A549 (cell line): ENCODE results near the gene CTNNA3. TPM values are rescaled to one million over a fixed set of nuclear protein-coding genes. Genes with fewer than 3 reads are reported as not detected.

Source experiments
- ATAC-seq, 2 experiments: fragments of 200-7000 bp in 1 of 2; fragments of >200 bp in 1 of 2; cut with Nextera tagmentation in 1 of 2; cut with Tn5 transposase in 1 of 2; 3 replicates each; pipeline versions ENCODE4 v1.8.0 to v1.9.1; 2018 to 2020; ENCODE audit warnings: mild to moderate bottlenecking in 1 of 2, moderate library complexity in 1 of 2
- CTCF ChIA-PET: fragments of 300-600 bp; sonication (Branson Sonifier 250); formaldehyde crosslinking; extraction: SDS; loops from one replicate; lab custom pipeline; 2021; ENCODE audit warnings: antibody characterized with exemption, inconsistent platforms; lab: Yijun Ruan, JAX
- POLR2A ChIA-PET: fragments of 350-600 bp; formaldehyde crosslinking; extraction: SDS; loops from one replicate; lab custom pipeline; 2021; ENCODE audit warnings: antibody characterized with exemption, inconsistent platforms; lab: Yijun Ruan, JAX
- DNase-seq, 2 experiments: peaks; one replicate each; pipeline versions ENCODE4 v3.0.0 to v3.0.0-alpha.2; 2011 to 2016; ENCODE audit warnings: low read depth in 1 of 2, low spot score in 1 of 2
- FAIRE-seq: peaks from 2 replicates; lab custom pipeline; 2011; peaks lifted over from hg19 to GRCh38; lab: Jason Lieb, UNC
- H3K27ac ChIP-seq, 2 experiments: fragments of >200 bp; sonication (Bioruptor Twin); formaldehyde crosslinking; 3 replicates each; pipeline ENCODE4 v1.5.1; 2016 to 2017
- H3K4me1 ChIP-seq: fragments of >200 bp; sonication (Bioruptor Twin); formaldehyde crosslinking; 3 replicates; pipeline ENCODE4 v1.6.1; 2016
- H3K4me2 ChIP-seq: fragments of >200 bp; sonication (Bioruptor Twin); formaldehyde crosslinking; 3 replicates; pipeline ENCODE4 v1.6.1; 2016
- H3K4me3 ChIP-seq: fragments of >200 bp; sonication (Bioruptor Twin); formaldehyde crosslinking; 3 replicates; pipeline ENCODE4 v1.5.1; 2016
- H3K9me3 ChIP-seq: fragments of >200 bp; sonication (Bioruptor Twin); formaldehyde crosslinking; 3 replicates; pipeline ENCODE4 v1.6.1; 2016
- CBX2 ChIP-seq: fragments of 200-600 bp; sonication (generic); IDR thresholded peaks from 2 replicates; pipeline ENCODE4 v1.6.1; 2016; ENCODE audit warnings: low read depth, mild to moderate bottlenecking, borderline replicate concordance
- CHD4 ChIP-seq: fragments of 200-600 bp; sonication (generic); IDR thresholded peaks from 2 replicates; pipeline ENCODE4 v1.6.1; 2016; ENCODE audit warnings: antibody characterized with exemption, mild to moderate bottlenecking, borderline replicate concordance
- EHMT2 ChIP-seq: fragments of 200-600 bp; sonication (generic); IDR thresholded peaks from 2 replicates; pipeline ENCODE4 v1.6.1; 2016; ENCODE audit warnings: antibody characterized with exemption, low read depth, mild to moderate bottlenecking, moderate library complexity
- EP300 ChIP-seq, 2 experiments: fragments of >200 bp; sonication (Bioruptor Twin); formaldehyde crosslinking; IDR thresholded peaks; 2 replicates in 1 of 2; 3 replicates in 1 of 2; pipeline ENCODE4 v1.6.1; 2016 to 2017
- FOSB ChIP-seq: fragments of 250-450 bp; sonication (Bioruptor Pico); IDR thresholded peaks from 2 replicates; pipeline ENCODE4 v1.5.0; 2020; ENCODE audit warnings: mild to moderate bottlenecking, moderate library complexity
- FOSL2 ChIP-seq, 2 experiments: fragments of 450-650 bp in 1 of 2; fragments of >200 bp in 1 of 2; sonication (Bioruptor Twin) in 1 of 2; formaldehyde crosslinking; IDR thresholded peaks; 2 replicates each; pipeline versions ENCODE4 v1.5.0 to v1.6.1; 2016 to 2020; ENCODE audit warnings: mild to moderate bottlenecking in 1 of 2, moderate library complexity in 1 of 2
- FOXS1 ChIP-seq: fragments of 250-450 bp; sonication (Bioruptor Pico); IDR thresholded peaks from 2 replicates; pipeline ENCODE4 v1.5.0; 2020; ENCODE audit warnings: mild to moderate bottlenecking, moderate library complexity
- HOXA7 ChIP-seq: fragments of 250-450 bp; sonication (Bioruptor Pico); IDR thresholded peaks from 2 replicates; pipeline ENCODE4 v1.5.0; 2020; ENCODE audit warnings: mild to moderate bottlenecking, moderate library complexity
- HOXB13 ChIP-seq: fragments of 250-450 bp; sonication (Bioruptor Pico); IDR thresholded peaks from 2 replicates; pipeline ENCODE4 v1.5.0; 2020; ENCODE audit warnings: low read depth, mild to moderate bottlenecking, moderate library complexity
- KDM5A ChIP-seq: fragments of 200-600 bp; sonication (generic); IDR thresholded peaks from 2 replicates; pipeline ENCODE4 v1.6.1; 2016; ENCODE audit warnings: antibody characterized with exemption, mild to moderate bottlenecking
- MAZ ChIP-seq: fragments of 150-350 bp; IDR thresholded peaks from 2 replicates; pipeline ENCODE4 v1.6.1; 2014; ENCODE audit warnings: antibody characterized with exemption, low read depth, low read length, borderline replicate concordance
- PHF8 ChIP-seq: fragments of 200-600 bp; sonication (generic); IDR thresholded peaks from 2 replicates; pipeline ENCODE4 v1.6.1; 2016; ENCODE audit warnings: low read depth, mild to moderate bottlenecking, antibody characterized with exemption, moderate library complexity, borderline replicate concordance
- REST ChIP-seq: fragments of 200-600 bp; sonication (generic); IDR thresholded peaks from 2 replicates; pipeline ENCODE4 v1.6.1; 2016; ENCODE audit warnings: antibody characterized with exemption, mild to moderate bottlenecking, moderate library complexity
- TFCP2L1 ChIP-seq: fragments of 250-450 bp; sonication (Bioruptor Pico); IDR thresholded peaks from 2 replicates; pipeline ENCODE4 v1.5.0; 2021; ENCODE audit warnings: mild to moderate bottlenecking
- TP53 ChIP-seq: fragments of 250-450 bp; sonication (Bioruptor Pico); IDR thresholded peaks from 2 replicates; pipeline ENCODE4 v1.5.0; 2021; ENCODE audit warnings: mild to moderate bottlenecking, moderate library complexity
- ZFP36 ChIP-seq: fragments of 450-650 bp; IDR thresholded peaks from 2 replicates; pipeline ENCODE4 v1.6.1; 2014; ENCODE audit warnings: borderline replicate concordance; ENCODE audit not compliant: partially characterized antibody
- ZSCAN20 ChIP-seq: fragments of 250-450 bp; sonication (Bioruptor Pico); IDR thresholded peaks from 2 replicates; pipeline ENCODE4 v1.8.0; 2022; ENCODE audit warnings: mild to moderate bottlenecking, moderate library complexity
- WGBS: methylation state at CpG from one replicate; pipeline ENCODE4 v1.1.6; 2017; ENCODE audit errors: missing lambda C conversion rate; 5-methylcytosine and 5-hydroxymethylcytosine counted together
- polyA plus RNA-seq, 4 experiments: library from polyadenylated mRNA; depleted of rRNA in 3 of 4; stranded (reverse); fragments of >200 nt; fragmentation: RNase III in 1 of 4; extraction: RNeasy Plus Mini Kit Qiagen cat#74134 plus additional on column Dnase treatment in 1 of 4; gene quantifications; 2 replicates in 3 of 4; 3 replicates in 1 of 4; pipeline ENCODE4 v1.2.3, GENCODE V29; 2011 to 2017
- TF ChIP-seq, protein P1 (sequence below): IDR thresholded peaks from 2 replicates; pipeline ENCODE4 v1.6.1; 2012

The CTNNA3 gene
- polyA plus RNA-seq, 2 of the 4 experiments (the other 2 are of a cell fraction), result not detected

- no peak for DNase-seq
- CTCF ChIA-PET, result interaction anchor here (0.6 kb wide), 1 partner anchor 27 kb away, joined by 3 read pairs; no protein-coding TSS in a partner anchor
These were observed 815.2 kb downstream of the CTNNA3 start for GRCh38 chr10:66880826-66881225.

GRCh38 chr10:66880292-66880691 is 815.7 kb downstream of the CTNNA3 start:
- no peak overlapping the region for H3K4me2 ChIP-seq
- TF ChIP-seq TFCP2L1 (CRISPR knock-in tag), result no peak
- no peak for TF ChIP-seq EHMT2
- no peak for TF ChIP-seq FOXS1
- TF ChIP-seq REST, result no peak
- no peak for TF ChIP-seq EP300 (IDR thresholded peaks at IDR 0.05)
- TF ChIP-seq CBX2, result no peak
- no peak for TF ChIP-seq ZFP36
- TF ChIP-seq HOXB13, result no peak
- TF ChIP-seq, all 56 proteins: peak for 0
- ATAC-seq, result no peak
- H3K4me1 ChIP-seq, result no peaks in the 10 kb centered on the region
- 6% methylated on average over 1 of the region's 1 CpG for WGBS
- no peak for FAIRE-seq
- H3K4me3 ChIP-seq, result no peak overlapping the region
- no peak overlapping the region for H3K27ac ChIP-seq
- ChIA-PET POLR2A (no interaction called here), CTCF (no interaction called here)
- H3K9me3 ChIP-seq, result no peaks in the 10 kb centered on the region
- DNase-seq, result no peak

More at GRCh38 chr10:66880826-66881225, 815.2 kb downstream of the CTNNA3 start:
- POLR2A ChIA-PET, result no interaction called here
- H3K9me3 ChIP-seq, result no peaks in the 10 kb centered on the region
- no peak for TF ChIP-seq CHD4
- TF ChIP-seq ZFP36, result no peak
- TF ChIP-seq, protein P1, sequence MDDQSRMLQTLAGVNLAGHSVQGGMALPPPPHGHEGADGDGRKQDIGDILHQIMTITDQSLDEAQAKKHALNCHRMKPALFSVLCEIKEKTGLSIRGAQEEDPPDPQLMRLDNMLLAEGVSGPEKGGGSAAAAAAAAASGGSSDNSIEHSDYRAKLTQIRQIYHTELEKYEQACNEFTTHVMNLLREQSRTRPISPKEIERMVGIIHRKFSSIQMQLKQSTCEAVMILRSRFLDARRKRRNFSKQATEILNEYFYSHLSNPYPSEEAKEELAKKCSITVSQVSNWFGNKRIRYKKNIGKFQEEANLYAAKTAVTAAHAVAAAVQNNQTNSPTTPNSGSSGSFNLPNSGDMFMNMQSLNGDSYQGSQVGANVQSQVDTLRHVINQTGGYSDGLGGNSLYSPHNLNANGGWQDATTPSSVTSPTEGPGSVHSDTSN, result no peak
- no peak for TF ChIP-seq TP53
- TF ChIP-seq MAZ, result no peak
- TF ChIP-seq FOSL2 (IDR thresholded peaks at IDR 0.05), result no peak
- no peak for TF ChIP-seq FOSL2 (CRISPR knock-in tag; IDR thresholded peaks at IDR 0.05)
- TF ChIP-seq ZSCAN20, result no peak
- no peak for TF ChIP-seq HOXB13
- TF ChIP-seq TFCP2L1 (CRISPR knock-in tag), result no peak
- no peak for TF ChIP-seq PHF8
- TF ChIP-seq, all 56 proteins: peak for 0
- H3K4me2 ChIP-seq, result no peak overlapping the region
- H3K4me1 ChIP-seq, result no peaks in the 10 kb centered on the region
- H3K27ac ChIP-seq, result no peak overlapping the region
- FAIRE-seq (no peak), ATAC-seq (no peak)
- WGBS, result 7% methylated on average over 2 of the region's 2 CpGs
- no peak overlapping the region for H3K4me3 ChIP-seq

DNA sequence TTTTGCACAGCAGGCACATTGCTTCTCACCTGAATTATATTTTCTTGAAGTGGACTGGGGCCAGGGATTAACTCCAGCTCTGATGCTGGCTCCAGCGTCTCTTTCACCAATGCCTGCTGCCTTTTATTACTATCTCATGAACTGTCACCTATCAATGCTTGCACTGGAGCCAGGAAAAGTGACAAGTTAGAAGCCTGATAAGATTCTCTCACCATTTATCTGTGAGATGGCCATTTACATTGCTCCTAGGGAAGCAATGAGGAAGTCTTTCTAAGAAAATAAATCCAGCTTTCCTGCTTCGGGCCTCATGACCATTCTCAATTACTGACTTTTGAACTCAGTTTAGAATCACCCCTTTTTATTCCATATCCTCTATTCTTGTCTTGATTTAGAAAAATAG is 818.6 kb downstream of the CTNNA3 start:
- POLR2A ChIA-PET, result no interaction called here
- TF ChIP-seq HOXA7, result no peak
- TF ChIP-seq KDM5A, result no peak
- no peak for TF ChIP-seq FOSB (CRISPR knock-in tag)
- TF ChIP-seq, all 56 proteins: peak for 0
- CTCF ChIA-PET, result no interaction called here
- H3K4me3 ChIP-seq, result no peak overlapping the region
- ATAC-seq (no peak), DNase-seq (no peak), FAIRE-seq (no peak)
- no peaks in the 10 kb centered on the region for H3K9me3 ChIP-seq
- H3K4me2 ChIP-seq, result no peak overlapping the region
- H3K27ac ChIP-seq, result no peak overlapping the region
- 2% methylated on average over 2 of the region's 2 CpGs for WGBS
- no peaks in the 10 kb centered on the region for H3K4me1 ChIP-seq
